Astrocyte of the spinal cord (primary cell): ENCODE results near the gene RHOV.

Experiments
- DNase-seq: peaks from one replicate; pipeline ENCODE4 v3.0.0; 2011; ENCODE audit warnings: low read depth, low spot score
- H3K4me3 ChIP-seq: 2 replicates; pipeline ENCODE4 v1.5.1; 2011; ENCODE audit warnings: low read depth, mild to moderate bottlenecking, low read length, moderate library complexity
- in situ Hi-C: cut with HindIII; loops from 2 replicates; pipeline ENCODE4 v1.10.0; 2017; ENCODE audit warnings: low sequenced_read_pairs
- TF ChIP-seq, protein P1 (sequence below): IDR thresholded peaks from 2 replicates; pipeline ENCODE4 v1.5.1; 2012; ENCODE audit warnings: low read depth, mild to moderate bottlenecking, low read length, inconsistent platforms

RHOV gene

DNA sequence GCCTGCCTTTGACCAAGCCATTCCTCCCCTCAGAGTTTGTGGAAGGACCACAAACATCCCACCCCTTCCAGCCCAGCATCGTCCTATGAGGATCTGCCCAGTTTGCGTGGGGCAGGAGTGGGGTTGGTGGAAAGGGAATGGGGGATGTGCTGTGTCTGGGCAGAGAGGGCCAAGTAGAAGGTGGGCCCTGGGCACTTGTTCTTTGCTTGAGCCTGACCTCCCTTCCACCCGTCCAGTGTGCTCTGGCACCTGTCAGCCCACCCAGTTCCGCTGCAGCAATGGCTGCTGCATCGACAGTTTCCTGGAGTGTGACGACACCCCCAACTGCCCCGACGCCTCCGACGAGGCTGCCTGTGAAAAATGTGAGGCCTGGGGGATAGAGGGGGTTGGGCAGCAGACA lies 19.9 kb downstream of the RHOV start:
- in situ Hi-C loops, result no loop called here
- no peak overlapping the region for H3K4me3 ChIP-seq
- no peak for DNase-seq
- TF ChIP-seq, protein P1, sequence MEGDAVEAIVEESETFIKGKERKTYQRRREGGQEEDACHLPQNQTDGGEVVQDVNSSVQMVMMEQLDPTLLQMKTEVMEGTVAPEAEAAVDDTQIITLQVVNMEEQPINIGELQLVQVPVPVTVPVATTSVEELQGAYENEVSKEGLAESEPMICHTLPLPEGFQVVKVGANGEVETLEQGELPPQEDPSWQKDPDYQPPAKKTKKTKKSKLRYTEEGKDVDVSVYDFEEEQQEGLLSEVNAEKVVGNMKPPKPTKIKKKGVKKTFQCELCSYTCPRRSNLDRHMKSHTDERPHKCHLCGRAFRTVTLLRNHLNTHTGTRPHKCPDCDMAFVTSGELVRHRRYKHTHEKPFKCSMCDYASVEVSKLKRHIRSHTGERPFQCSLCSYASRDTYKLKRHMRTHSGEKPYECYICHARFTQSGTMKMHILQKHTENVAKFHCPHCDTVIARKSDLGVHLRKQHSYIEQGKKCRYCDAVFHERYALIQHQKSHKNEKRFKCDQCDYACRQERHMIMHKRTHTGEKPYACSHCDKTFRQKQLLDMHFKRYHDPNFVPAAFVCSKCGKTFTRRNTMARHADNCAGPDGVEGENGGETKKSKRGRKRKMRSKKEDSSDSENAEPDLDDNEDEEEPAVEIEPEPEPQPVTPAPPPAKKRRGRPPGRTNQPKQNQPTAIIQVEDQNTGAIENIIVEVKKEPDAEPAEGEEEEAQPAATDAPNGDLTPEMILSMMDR, result no peak

DNA sequence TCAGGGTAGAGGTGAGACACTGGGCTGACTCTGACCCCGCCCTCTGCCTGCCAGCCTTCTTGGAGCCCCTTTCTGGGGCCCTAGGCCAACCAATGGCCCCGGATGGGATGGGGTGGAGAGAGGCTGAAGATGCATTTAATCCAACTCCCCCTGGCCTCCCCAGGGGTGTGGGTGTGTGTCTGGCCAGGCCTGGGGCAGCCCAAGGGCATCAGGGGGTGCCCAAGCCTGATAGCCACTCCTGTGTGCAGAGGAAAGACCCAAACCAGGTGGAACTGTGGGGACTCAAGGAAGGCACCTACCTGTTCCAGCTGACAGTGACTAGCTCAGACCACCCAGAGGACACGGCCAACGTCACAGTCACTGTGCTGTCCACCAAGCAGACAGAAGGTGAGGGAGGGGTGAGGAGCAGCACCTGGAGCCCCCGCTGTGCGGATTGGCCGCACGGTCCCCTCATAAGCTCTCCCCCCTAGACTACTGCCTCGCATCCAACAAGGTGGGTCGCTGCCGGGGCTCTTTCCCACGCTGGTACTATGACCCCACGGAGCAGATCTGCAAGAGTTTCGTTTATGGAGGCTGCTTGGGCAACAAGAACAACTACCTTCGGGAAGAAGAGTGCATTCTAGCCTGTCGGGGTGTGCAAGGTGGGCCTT lies 20.7 kb downstream of the RHOV start:
- H3K4me3 ChIP-seq, result no peak overlapping the region
- DNase-seq, result no peak
- in situ Hi-C loops, result no loop called here
- TF ChIP-seq, protein P1, result no peak

DNA sequence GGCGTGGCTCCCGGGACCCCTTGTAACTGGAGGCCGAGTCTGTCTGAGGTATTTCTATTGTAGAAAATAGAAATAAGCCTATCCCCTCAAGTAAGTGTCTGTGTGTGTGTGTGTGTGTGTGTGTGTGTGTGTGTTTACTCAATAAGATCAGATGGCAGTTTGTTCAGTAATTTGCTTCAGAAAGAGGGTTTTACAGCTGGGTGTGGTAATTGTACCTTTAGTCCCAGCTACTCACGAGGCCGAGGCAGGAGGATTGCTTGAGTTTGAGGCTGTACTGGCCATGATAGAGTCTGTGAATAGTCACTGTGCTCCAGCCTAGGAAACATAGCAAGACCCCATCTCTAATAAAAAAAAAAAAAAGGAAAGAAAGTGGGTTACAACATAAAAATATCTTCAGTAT lies 21.5 kb downstream of the RHOV start:
- in situ Hi-C loops, result no loop called here
- DNase-seq, result no peak
- TF ChIP-seq, protein P1, result no peak
- H3K4me3 ChIP-seq, result no peak overlapping the region

DNA sequence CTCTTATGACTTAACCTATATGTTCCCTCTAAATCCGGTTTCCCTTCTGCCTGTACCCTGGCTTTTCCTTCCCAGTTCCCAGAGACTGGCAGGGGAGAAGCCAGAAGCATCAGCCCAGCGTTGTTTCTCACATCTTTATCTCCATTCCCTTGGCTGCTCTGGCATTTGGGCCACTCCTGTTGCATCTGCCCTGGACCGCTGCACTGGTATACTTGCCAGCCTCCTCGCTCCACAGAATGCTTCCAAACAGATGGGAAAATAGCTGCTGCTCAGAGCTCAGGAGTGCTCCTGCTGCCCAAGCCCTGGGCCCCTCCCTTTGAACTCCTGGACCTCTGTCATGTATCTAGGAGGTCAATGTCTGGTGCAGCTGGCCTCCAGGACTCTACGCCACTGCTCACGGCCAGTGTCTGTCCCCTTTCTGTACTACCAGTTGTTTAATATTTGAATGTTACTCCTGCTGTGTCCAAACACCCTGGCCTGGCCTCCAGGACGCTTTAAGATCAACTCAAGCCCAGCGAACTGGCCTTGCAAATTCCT lies 23.4 kb downstream of the RHOV start:
- no peak for DNase-seq
- in situ Hi-C loops, result no loop called here
- TF ChIP-seq, protein P1, result no peak
- no peak overlapping the region for H3K4me3 ChIP-seq

DNA sequence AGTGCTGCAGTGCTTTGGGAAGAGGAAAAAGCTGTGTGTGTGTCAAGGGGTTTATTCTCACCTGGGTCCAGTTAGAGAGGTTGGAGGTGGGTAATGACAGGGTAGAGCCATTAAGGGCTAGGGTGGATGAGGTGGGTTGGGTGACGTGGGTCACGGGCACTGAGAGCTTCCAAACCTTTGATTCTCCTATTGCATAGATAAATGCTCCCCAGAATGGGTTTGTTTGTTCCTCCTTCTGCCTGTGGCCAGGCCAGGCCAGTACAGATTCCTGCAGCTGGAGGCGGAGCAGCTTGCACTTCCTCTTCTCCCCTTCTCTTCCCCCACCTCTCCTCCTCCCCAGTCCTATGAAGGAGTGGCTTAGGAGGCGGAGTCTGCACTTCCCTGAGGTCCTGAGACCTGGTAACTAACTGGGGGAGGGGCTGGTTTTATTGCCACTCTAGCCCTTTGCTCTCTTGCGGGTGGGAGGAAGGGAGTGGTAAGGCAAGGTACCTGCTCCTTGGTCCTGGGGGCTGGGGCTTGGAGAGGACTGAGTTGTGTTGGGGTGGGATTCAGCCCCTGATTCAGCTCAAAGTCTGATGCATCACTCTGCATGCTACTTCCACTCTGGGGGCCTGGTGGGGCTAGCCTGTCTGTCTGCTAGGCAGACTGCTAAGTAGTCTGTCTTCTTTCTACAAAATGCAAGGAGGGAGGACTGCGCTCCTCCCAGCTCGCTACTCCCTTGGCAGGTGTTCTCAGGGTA lies 26.6 kb downstream of the RHOV start:
- TF ChIP-seq, protein P1, result no peak
- no peak for DNase-seq
- no peak overlapping the region for H3K4me3 ChIP-seq

DNA sequence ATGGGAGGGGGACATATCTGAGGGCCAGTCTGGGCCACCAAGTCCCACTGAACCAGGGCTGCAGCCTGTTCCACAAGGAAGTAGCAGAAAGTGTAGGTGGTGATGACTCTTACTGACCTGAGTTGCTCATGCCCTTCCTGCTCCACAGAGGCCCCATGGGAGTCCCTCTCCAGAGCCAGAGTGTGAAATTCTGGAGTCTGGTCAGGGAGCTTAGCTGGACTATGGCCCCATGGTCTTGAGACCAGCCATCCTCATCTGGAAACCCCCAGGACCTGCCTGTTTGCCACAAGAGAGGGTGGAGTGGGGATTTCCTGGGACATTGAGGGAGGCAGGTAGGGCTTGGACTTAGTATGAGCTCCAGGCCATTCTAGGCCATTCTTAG lies 27.2 kb downstream of the RHOV start:
- no peak for DNase-seq
- TF ChIP-seq, protein P1, result no peak
- H3K4me3 ChIP-seq, result no peak overlapping the region
- in situ Hi-C loops, result no loop called here

More for the DNA sequence above, 26.6 kb downstream of the RHOV start:
- in situ Hi-C loops, result no loop called here
